HG03442 (cell line): Measurements from ENCODE around the gene RNF182.
"Not testable (repeated sequence)": the region's sequence is repeated elsewhere in the genome, so short reads cannot be mapped to it uniquely, and the experiment has no call there.

Experiments used
- ATAC-seq: cut with Tn5 transposase; IDR thresholded peaks from one replicate; pipeline ENCODE4 v1.9.1; 2021; ENCODE audit warnings: mild to moderate bottlenecking, moderate library complexity; ENCODE audit not compliant: unreplicated experiment

The RNF182 gene

GRCh38 chr6:13998356-13998755 is 73.6 kb downstream of the RNF182 start:
- ATAC-seq, result no peak

GRCh38 chr6:14000901-14001300 is 76.1 kb downstream of the RNF182 start:
- ATAC-seq, result no peak

GRCh38 chr6:14001329-14002012 is 76.7 kb downstream of the RNF182 start:
- no peak for ATAC-seq

- no peak for ATAC-seq
Measured at GRCh38 chr6:14002176-14002947, 77.6 kb downstream of the RNF182 start.

GRCh38 chr6:14004258-14004657 is 79.5 kb downstream of the RNF182 start:
- no peak for ATAC-seq

GRCh38 chr6:14008809-14009208 is 84.1 kb downstream of the RNF182 start:
- no peak for ATAC-seq

- no peak for ATAC-seq
Measured at GRCh38 chr6:14009431-14009830, 84.7 kb downstream of the RNF182 start.

DNA sequence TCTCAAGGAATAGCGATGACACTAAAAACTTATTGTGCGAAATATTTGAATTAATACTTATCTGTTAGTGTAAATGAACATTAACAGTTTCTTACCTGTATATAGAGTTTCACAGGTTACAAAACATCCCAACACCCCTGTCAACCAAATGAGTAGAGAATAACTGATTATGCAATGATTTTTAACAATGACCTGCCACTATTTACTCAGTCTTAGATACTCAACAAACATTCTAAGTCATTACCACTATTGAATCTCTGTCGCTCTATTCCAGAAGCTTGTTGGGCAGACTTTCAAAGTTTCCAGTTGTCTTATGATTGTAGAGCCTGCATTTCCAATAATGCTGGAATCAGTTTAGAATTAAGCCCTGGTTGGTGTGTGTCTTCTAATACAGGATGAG is 85.5 kb downstream of the RNF182 start:
- no peak for ATAC-seq

DNA sequence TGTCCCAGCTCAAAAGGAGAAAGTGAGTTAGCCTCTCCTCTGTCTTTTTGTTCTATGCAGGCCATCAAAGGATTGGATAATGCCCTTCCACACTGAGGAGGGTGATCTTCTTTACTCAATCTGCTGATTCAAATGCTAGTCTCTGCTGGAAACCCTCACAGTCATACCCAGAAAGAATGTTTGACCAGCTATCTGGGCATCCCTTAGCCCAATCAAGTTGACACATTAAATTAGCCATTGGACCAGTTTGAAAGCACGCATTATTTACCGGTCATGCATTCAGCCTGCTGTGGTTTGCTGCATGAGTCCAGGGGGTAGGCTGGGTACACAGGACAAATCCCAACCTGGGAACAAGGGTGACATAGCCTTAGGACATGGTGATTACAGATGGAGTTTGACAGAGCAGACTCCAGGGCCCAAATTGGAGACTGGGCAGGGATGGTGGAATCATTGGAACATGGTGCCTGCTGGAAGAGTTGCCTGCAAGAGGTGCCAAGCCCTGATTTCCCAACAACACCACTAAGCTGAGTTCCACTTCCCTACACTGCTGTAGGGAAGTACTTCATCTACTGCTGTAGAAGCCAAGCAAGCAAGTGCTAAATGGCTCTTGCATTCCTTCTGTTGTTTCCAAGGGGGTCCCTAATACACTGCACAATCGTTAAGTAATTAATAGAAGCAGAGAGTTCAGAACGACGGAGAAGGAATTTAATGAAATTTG is 87.7 kb downstream of the RNF182 start:
- no peak for ATAC-seq

GRCh38 chr6:14015964-14016363 is 91.2 kb downstream of the RNF182 start:
- ATAC-seq, result no peak

DNA sequence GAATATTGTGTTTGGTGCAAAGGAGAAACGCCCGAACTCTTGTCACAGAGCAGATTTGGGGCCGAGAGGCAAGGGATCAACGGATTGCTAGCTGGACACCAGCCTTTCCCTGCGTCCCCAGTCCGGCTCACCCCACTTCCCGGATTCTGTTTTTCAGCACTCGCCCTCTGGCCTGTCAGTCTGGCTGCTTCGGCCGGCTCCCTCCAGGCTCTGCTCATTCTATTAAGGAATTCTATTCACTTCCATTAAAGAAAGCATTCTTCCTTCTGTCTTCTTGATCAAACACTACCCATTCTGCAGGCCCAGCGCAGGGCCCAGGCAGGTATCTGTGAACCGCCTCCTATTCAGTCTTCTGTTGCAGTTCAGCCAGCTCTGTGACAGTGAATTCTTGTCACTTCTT is 91.7 kb downstream of the RNF182 start:
- no peak for ATAC-seq

DNA sequence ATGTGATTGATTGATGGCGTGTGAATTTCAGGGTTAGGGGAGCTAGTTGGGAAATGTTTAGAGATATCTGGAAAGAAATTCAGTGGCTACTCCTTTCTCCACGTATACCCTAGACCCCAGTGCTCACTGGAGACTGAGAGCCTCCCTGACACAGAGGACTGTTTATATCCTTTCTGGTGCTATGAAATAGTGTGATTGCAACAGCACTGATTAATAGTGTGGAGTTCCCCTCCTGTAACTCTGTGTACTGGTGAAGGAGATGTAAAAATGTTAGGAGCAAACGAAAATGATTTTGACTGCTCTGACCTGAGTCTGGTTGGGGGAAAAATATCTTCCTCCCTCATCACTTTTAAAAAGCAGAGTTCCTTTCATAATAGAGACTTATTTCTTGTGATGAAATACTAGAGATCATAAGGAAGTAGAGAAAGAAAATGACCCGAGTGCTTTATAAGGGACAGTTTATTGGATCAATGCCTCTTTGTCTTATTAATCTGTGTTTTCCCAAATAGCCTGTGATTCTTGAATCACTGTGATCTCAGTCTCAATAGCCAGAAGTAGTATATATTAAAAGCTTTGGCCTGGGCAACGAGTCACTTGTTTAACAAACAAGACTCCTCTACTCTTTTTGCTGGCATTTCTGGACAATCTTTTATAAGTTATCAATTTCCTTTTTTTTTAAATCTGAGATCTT is 92.3 kb downstream of the RNF182 start:
- no peak for ATAC-seq

GRCh38 chr6:14017626-14018475 is 93.1 kb downstream of the RNF182 start:
- ATAC-seq, result no peak

DNA sequence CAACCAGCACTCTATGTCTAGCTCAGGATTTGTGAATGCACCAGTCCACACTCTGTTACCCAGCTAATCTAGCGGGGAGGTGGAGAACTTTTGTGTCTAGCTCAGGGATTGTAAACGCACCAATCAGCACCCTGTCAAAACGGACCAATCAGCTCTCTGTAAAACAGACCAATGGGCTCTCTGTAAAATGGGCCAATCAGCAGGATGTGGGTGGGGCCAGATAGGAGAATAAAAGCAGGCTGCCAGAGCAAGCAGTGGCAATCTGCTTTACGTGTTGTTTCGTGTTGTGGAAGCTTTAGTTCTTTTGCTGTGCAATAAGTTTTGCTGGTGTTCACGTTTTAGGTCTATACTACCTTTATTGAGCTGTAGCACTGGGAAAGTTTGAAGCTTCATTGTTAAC is 93.8 kb downstream of the RNF182 start:
- ATAC-seq, result not testable (repeated sequence)

GRCh38 chr6:14020551-14020950 is 95.8 kb downstream of the RNF182 start:
- ATAC-seq, result no peak

- ATAC-seq, result no peak
Measured at GRCh38 chr6:14021449-14021848, 96.7 kb downstream of the RNF182 start.

DNA sequence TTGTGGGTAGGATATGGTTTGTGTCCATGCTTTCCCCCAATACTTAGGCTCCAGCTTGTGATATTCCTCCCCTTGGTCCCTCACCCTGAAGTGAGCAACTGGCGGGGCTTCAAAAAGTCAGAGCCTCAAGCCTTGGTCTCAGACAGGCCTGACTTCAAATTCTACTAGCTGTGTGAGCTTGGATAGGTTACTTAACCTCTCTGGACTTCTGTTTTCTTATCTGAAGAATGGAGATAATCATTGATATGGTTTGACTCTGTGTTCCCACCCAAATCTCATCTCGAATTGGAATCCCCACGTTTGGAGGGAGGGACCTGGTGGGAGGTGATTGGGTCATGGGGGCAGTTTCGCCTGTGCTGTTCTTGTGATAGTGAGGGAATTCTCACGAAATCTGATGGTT is 97.9 kb downstream of the RNF182 start:
- ATAC-seq, result no peak

DNA sequence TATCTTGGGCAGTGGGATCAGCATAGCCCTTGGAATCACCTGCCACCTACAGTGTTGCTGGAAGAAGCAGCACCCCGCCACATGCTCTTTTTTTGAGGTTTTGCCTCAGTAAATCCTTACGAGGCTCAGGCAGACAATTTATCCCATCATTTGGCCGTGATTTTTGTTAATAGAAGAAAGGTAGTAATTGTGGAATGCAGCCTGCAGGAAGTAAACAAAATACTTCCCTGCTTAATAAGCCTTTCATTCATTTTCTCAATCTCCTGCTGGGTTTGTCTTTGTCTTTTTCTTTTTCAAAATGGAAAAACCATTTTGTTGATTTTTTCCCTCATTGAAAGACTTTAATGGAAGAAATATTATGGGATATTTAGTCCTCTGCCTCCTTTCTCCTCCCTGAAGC is 99.1 kb downstream of the RNF182 start:
- no peak for ATAC-seq

DNA sequence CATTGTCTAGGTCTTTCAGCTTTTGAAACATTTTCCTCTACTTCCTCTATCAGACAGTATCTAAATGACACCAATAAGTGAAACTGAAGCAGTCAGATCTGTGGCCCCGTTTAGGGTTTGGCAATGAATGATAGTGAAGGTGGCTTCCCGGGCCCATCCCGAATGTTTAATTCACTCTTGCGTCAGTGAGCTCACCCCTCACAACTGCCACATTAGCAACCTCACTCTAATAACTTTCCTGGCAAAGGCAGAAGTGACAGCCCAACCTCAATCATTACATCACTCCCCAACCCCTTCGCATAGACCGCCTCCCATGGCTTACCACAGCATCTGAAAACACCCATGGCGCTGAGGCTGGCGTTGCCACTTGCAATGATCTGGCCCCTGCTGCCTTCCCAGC is 100.4 kb downstream of the RNF182 start:
- no peak for ATAC-seq

- no peak for ATAC-seq
Measured at GRCh38 chr6:14026831-14027539, 102.2 kb downstream of the RNF182 start.
